PC-9 (cell line): ENCODE results near the gene STOX2.

ENCODE experiments used
- CTCF ChIP-seq: fragments of 200-600 bp; sonication (generic); conservative IDR thresholded peaks from 2 replicates; pipeline ENCODE4 v1.6.1; 2017; ENCODE audit warnings: mixed run types, antibody characterized with exemption, mild to moderate bottlenecking, moderate library complexity
- EZH2 ChIP-seq: fragments of 200-600 bp; sonication (generic); IDR thresholded peaks from 2 replicates; pipeline ENCODE4 v1.8.0; 2017; ENCODE audit warnings: antibody characterized with exemption, low read depth

DNA sequence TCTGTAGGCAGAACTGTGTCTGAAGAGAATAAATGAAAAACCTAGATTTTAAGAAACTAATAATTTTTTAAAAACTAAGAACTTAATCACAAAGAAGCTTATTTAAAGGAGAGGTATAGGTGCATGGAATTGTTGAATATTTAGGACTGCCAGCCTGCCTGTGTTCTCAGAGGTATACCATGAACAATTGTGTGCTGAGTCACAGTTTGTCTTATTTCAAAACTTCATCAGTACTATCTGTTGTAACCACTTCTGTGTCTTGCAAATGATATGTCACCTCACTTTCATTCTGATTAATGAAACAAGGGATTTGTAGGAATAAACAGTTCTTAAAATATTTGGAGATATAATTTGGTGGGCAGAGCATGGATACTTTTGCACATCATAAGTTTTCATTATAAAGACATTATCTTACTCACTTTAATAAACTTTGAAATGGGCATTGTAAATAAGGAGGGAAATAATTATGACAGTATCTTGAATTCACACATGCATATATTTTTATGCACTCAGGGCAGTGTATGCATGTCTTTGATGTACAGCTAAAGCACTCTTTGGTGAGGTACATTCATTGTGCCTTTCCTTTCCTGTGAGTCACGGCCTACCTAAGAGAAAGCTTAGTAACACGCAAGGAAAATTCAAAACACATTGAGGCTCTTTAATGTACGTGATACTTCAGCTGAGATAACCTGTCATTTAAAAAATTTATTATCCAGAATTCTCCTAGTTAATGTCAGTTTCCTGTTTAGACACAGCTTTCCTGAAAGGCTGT is 31.7 kb downstream of the STOX2 start:
- no peak for TF ChIP-seq CTCF
- TF ChIP-seq EZH2 = no peak
